HG02678 (cell line): ENCODE results near the gene GPI.
"Not testable (repeated sequence)": the region's sequence is repeated elsewhere in the genome, so short reads cannot be mapped to it uniquely, and the experiment has no call there.

ENCODE experiments used
- ATAC-seq: cut with Tn5 transposase; IDR thresholded peaks from one replicate; pipeline ENCODE4 v1.9.1; 2021; ENCODE audit warnings: mild to moderate bottlenecking, moderate library complexity; ENCODE audit not compliant: unreplicated experiment

Gene GPI

GRCh38 chr19:34364830-34365462 is at the start of gene GPI:
Gene GPI, plus strand, starts transcription at chr19:34365196. Its CDS starts 71 bp downstream, at chr19:34365267.
- ATAC-seq = peak; percentile 73

- ATAC-seq = no peak
Observed at GRCh38 chr19:34316247-34316646, 48.7 kb upstream of the GPI start.

GRCh38 chr19:34316741-34317301 is 48.2 kb upstream of the GPI start:
- ATAC-seq = no peak

GRCh38 chr19:34317311-34317927 is 47.6 kb upstream of the GPI start:
- no peak for ATAC-seq

GRCh38 chr19:34319230-34319585 is 45.8 kb upstream of the GPI start:
- ATAC-seq = no peak

- ATAC-seq = no peak
Observed at GRCh38 chr19:34319785-34320184, 45.2 kb upstream of the GPI start.

- no peak for ATAC-seq
Observed at GRCh38 chr19:34320277-34320676, 44.7 kb upstream of the GPI start.

GRCh38 chr19:34321735-34322134 is 43.3 kb upstream of the GPI start:
- no peak for ATAC-seq

GRCh38 chr19:34323433-34324204 is 41.4 kb upstream of the GPI start:
- no peak for ATAC-seq

GRCh38 chr19:34324320-34324719 is 40.7 kb upstream of the GPI start:
- ATAC-seq = no peak

GRCh38 chr19:34325181-34325580 is 39.8 kb upstream of the GPI start:
- no peak for ATAC-seq

- ATAC-seq = no peak
Observed at GRCh38 chr19:34325981-34326787, 38.8 kb upstream of the GPI start.

- no peak for ATAC-seq
Observed at GRCh38 chr19:34327851-34328250, 37.1 kb upstream of the GPI start.

GRCh38 chr19:34328982-34329381 is 36.0 kb upstream of the GPI start:
- no peak for ATAC-seq

- ATAC-seq = no peak
Observed at GRCh38 chr19:34330116-34330515, 34.9 kb upstream of the GPI start.

GRCh38 chr19:34330596-34330995 is 34.4 kb upstream of the GPI start:
- not testable (repeated sequence) for ATAC-seq

GRCh38 chr19:34331596-34331995 is 33.4 kb upstream of the GPI start:
- not testable (repeated sequence) for ATAC-seq

GRCh38 chr19:34332027-34332760 is 32.8 kb upstream of the GPI start:
- ATAC-seq = no peak

GRCh38 chr19:34335914-34336313 is 29.1 kb upstream of the GPI start:
- ATAC-seq = no peak

- no peak for ATAC-seq
Observed at GRCh38 chr19:34336781-34337271, 28.2 kb upstream of the GPI start.
